Tibial artery (tissue), 4 donors: ENCODE results near the gene C4BPA.

ENCODE experiments used
- DNase-seq, 2 donors: peaks; one replicate each; pipeline ENCODE4 v3.0.0-alpha.2; 2019
- H3K27ac ChIP-seq, 2 donors: fragments of 200-600 bp; sonication (generic) in 1 of 2; 1 replicate in 1 of 2; 2 replicates in 1 of 2; pipeline ENCODE4 v1.5.1; 2018 to 2019; ENCODE audit warnings: mild to moderate bottlenecking in 1 of 2
- H3K27me3 ChIP-seq, 2 donors: fragments of 200-600 bp; sonication (generic) in 1 of 2; one replicate each; pipeline versions ENCODE4 v1.5.1 to v1.6.0; 2016 to 2019
- H3K36me3 ChIP-seq, 3 donors: fragments of 200-600 bp; sonication (generic) in 2 of 3; one replicate each; pipeline ENCODE4 v1.5.1; 2016 to 2019; ENCODE audit warnings: mild to moderate bottlenecking in 2 of 3
- H3K4me1 ChIP-seq, 4 donors: fragments of 200-600 bp; sonication (generic) in 2 of 4; 1 replicate in 3 of 4; 2 replicates in 1 of 4; pipeline ENCODE4 v1.5.1; 2016 to 2019
- H3K4me3 ChIP-seq, 2 donors: fragments of 200-600 bp; sonication (generic) in 1 of 2; 1 replicate in 1 of 2; 2 replicates in 1 of 2; pipeline ENCODE4 v1.5.1; 2018 to 2019; ENCODE audit warnings: mild to moderate bottlenecking in 2 of 2
- H3K9me3 ChIP-seq, 3 donors: fragments of 200-600 bp; sonication (generic) in 1 of 3; one replicate each; pipeline ENCODE4 v1.5.1; 2016 to 2019
- intact Hi-C: fragments of 100-400 bp; cut with DNase I; formaldehyde crosslinking; loops from one replicate; pipeline ENCODE4 v1.15.0; 2023; ENCODE audit warnings: low total_unique reads
- TF ChIP-seq, protein P1 (sequence below), 2 experiments: fragments of 200-600 bp in 1 of 2; fragments of 450-650 bp in 1 of 2; IDR thresholded peaks; one replicate each; pipeline ENCODE4 v1.5.1; 2017 to 2019; ENCODE audit warnings: antibody characterized with exemption in 2 of 2, mild to moderate bottlenecking in 1 of 2, moderate library complexity in 1 of 2

C4BPA gene

DNA sequence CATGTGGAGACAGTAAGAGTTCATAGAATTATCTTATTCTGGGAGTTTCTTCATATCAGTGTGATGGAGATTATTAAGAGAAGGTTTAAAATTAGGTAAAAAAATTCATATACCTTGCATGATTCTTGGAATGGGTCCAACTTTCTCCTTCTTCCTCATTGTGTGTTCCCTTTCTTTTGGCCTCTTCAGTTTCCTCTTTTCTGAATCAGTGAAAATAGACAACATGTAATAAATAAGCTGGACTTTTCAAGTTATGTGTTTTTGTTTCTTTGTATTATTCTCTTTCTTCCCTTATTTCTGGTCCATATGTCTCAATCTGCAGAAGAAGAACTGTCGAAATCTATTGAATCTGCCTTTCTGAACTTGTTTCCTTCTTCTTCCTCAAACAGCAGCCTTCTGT is 30.5 kb downstream of the C4BPA start:
- H3K27me3 ChIP-seq = no peaks in the 10 kb centered on the region
- TF ChIP-seq, protein P1, sequence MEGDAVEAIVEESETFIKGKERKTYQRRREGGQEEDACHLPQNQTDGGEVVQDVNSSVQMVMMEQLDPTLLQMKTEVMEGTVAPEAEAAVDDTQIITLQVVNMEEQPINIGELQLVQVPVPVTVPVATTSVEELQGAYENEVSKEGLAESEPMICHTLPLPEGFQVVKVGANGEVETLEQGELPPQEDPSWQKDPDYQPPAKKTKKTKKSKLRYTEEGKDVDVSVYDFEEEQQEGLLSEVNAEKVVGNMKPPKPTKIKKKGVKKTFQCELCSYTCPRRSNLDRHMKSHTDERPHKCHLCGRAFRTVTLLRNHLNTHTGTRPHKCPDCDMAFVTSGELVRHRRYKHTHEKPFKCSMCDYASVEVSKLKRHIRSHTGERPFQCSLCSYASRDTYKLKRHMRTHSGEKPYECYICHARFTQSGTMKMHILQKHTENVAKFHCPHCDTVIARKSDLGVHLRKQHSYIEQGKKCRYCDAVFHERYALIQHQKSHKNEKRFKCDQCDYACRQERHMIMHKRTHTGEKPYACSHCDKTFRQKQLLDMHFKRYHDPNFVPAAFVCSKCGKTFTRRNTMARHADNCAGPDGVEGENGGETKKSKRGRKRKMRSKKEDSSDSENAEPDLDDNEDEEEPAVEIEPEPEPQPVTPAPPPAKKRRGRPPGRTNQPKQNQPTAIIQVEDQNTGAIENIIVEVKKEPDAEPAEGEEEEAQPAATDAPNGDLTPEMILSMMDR (IDR thresholded peaks at IDR 0.05) = no peak
- H3K4me1 ChIP-seq = no peaks in the 10 kb centered on the region
- intact Hi-C loops = no loop called here
- H3K9me3 ChIP-seq = peaks cover 0 to 18% (median 3%) of the 10 kb centered on the region in 3 donors
- no peak overlapping the region for H3K4me3 ChIP-seq
- peaks cover 0 to 7% (median 0%) of the 10 kb centered on the region in 3 donors for H3K36me3 ChIP-seq
- H3K27ac ChIP-seq = no peak overlapping the region
- no peak for DNase-seq

DNA sequence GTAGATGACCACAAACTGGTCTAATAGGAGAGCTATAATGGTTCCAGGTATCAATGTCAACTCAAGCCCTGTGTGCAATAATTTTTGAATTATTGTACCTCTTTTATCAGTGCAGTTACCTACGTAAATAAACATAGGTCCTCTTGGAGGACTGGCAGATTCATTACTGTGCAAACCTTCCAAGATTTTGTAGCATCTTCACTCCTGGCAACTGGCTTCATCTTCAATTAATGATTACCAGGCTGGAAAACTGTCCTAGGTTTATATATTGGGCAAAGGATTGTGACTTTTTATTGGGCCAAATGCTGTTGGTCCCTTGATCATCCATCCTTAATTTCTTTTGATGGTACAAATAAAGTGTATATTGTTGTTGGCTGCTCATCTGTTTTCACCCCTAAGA is 35.6 kb downstream of the C4BPA start:
- H3K4me1 ChIP-seq = no peaks in the 10 kb centered on the region
- no peaks in the 10 kb centered on the region for H3K36me3 ChIP-seq
- TF ChIP-seq, protein P1 (IDR thresholded peaks at IDR 0.05) = no peak
- H3K27me3 ChIP-seq = no peaks in the 10 kb centered on the region
- no peak for DNase-seq
- H3K4me3 ChIP-seq = no peak overlapping the region
- no peak overlapping the region for H3K27ac ChIP-seq
- peaks cover 0 to 5% (median 0%) of the 10 kb centered on the region in 3 donors for H3K9me3 ChIP-seq
- intact Hi-C loops = no loop called here

DNA sequence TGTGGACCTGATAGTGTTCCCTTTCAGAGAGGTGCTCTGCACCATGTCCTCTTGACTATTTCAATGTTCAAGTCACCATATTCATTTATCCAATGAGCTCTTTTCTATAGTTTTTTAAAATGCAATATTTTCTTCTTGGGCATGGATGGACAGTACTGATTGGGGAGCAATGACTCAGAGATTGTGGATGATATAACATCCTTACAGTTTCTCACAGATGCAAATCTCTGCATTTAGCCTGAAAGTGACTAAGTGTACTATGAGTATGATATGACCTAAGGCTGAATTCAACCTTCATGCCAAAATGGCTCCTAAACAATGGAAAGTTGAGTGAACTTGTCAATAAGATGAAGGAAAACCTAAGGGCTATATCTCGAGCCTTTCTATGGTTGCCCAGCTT is 36.5 kb downstream of the C4BPA start:
- intact Hi-C loops = no loop called here
- TF ChIP-seq, protein P1 (IDR thresholded peaks at IDR 0.05) = no peak
- Histone ChIP-seq H3K36me3 (no peaks in the 10 kb centered on the region), H3K27ac (no peak overlapping the region), H3K9me3 (peaks cover 0 to 5% (median 0%) of the 10 kb centered on the region in 3 donors), H3K4me1 (no peaks in the 10 kb centered on the region), H3K27me3 (no peaks in the 10 kb centered on the region), H3K4me3 (no peak overlapping the region)
- DNase-seq = no peak

DNA sequence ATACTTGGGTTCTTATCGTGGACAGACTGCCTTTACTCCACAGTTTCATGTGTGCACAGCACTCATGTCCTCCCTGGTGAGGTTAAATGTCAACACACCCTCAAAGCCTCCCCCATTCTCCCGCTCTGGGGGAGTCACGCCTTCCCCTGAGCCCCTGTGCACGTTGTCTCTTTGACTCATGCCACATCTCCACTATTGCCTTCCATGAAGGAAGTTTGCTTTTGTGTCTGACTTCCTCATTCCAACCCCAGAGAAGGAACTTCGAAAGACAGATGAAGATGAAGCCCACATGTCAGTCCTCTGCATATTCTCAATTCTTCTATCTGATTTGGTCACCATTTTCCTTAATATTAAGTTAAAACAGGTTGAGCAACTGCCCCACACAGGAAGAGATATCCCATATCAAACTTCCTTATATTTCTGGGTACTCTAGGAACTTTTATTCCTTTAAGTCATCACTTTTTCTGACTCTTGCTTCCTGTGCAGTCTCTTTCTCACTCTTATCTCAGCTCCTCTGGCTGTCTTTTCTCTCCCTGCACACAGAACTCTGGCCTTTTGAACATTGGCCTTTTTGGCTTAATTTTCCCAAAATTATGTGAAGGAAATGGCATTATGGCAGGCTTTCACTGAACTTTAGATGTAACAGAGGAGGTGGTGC is 41.5 kb downstream of the C4BPA start:
- H3K4me1 ChIP-seq = no peaks in the 10 kb centered on the region
- H3K27ac ChIP-seq = no peak overlapping the region
- no peak overlapping the region for H3K4me3 ChIP-seq
- no peaks in the 10 kb centered on the region for H3K27me3 ChIP-seq
- intact Hi-C loops = no loop called here
- DNase-seq = no peak
- H3K36me3 ChIP-seq = no peaks in the 10 kb centered on the region
- H3K9me3 ChIP-seq = no peaks in the 10 kb centered on the region
- TF ChIP-seq, protein P1 (IDR thresholded peaks at IDR 0.05) = no peak

DNA sequence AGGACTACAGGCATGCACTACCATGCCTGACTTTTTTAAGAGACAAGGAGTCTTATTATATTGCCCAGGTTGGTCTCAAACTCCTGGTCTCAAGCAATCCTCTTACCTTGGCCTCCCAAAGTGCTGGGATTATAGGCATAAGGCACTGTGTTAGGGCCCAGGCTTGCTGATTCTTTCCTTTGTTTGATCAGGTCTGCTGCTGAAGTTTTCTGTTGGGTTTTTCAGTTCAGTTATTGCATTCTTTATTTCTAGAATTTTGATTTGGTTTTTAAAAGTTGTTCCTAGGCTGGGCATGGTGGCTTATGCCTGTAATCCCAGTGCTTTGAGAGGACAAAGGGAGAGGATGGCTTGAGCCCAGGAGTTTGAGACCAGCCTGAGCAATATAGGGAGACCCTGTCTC is 47.9 kb downstream of the C4BPA start:
- H3K9me3 ChIP-seq = peaks cover 0 to 18% (median 13%) of the 10 kb centered on the region in 3 donors
- no peak overlapping the region for H3K4me3 ChIP-seq
- no peaks in the 10 kb centered on the region for H3K4me1 ChIP-seq
- DNase-seq = no peak
- H3K27ac ChIP-seq = no peak overlapping the region
- TF ChIP-seq, protein P1 (IDR thresholded peaks at IDR 0.05) = no peak
- intact Hi-C loops = no loop called here
- peaks cover 0 to 4% (median 0%) of the 10 kb centered on the region in 3 donors for H3K36me3 ChIP-seq
- H3K27me3 ChIP-seq = no peaks in the 10 kb centered on the region
